Measurements from ENCODE around the gene MMP27.

- TF ChIP-seq CTCF (IDR thresholded peaks at IDR 0.05; ENCODE audit: low read depth, low read length, poor library complexity, severe bottlenecking) (no peak), EZH2phosphoT487 (IDR thresholded peaks at IDR 0.05; ENCODE audit: borderline replicate concordance, low read length) (no peak)
These were observed 29.5 kb downstream of the MMP27 start for GRCh38 chr11:102676084-102676483.

All from DOHH2 (cell line).